Mucosa of descending colon (tissue), 3 donors: Measurements from ENCODE around the gene ESPN. TPM values are rescaled to one million over a fixed set of nuclear protein-coding genes. Genes with fewer than 3 reads are reported as not detected.

Experiments
- ATAC-seq: fragments of 200-7000 bp; cut with Tn5 transposase; one replicate; pipeline ENCODE4 v1.9.1; 2020; ENCODE audit warnings: mild to moderate bottlenecking, moderate library complexity
- DNase-seq, 3 donors: peaks; one replicate each; pipeline ENCODE4 v3.0.0-alpha.2; 2020
- H3K36me3 ChIP-seq: fragments of 200-600 bp; one replicate; pipeline ENCODE4 v1.8.0; 2021; ENCODE audit warnings: low read depth, mild to moderate bottlenecking
- H3K4me1 ChIP-seq: fragments of 200-600 bp; one replicate; pipeline ENCODE4 v1.8.0; 2021; ENCODE audit warnings: low read depth, mild to moderate bottlenecking
- H3K4me3 ChIP-seq: fragments of 200-600 bp; one replicate; pipeline ENCODE4 v1.8.0; 2021; ENCODE audit warnings: mild to moderate bottlenecking
- H3K9me3 ChIP-seq: fragments of 200-600 bp; one replicate; pipeline ENCODE4 v1.8.0; 2021; ENCODE audit warnings: mild to moderate bottlenecking
- intact Hi-C, 2 donors: fragments of 100-400 bp; cut with DNase I in 1 of 2; cut with micrococcal nuclease in 1 of 2; formaldehyde crosslinking; loops; one replicate each; pipeline versions ENCODE4 v1.11.0 to v1.11.1; 2022; cut with DNase I, micrococcal nuclease
- total RNA-seq, 3 donors: library from RNA; stranded (reverse); fragmentation: NEBNext Ultra II Directional in 2 of 3; extraction: Animal tissue kit (Norgen Biotek cat#: 25700) in 2 of 3; gene quantifications; one replicate each; pipeline versions ENCODE4 v1.2.1 to v1.2.4, GENCODE V29; 2021 to 2023
- TF ChIP-seq, protein P1 (sequence below): fragments of 200-600 bp; IDR thresholded peaks from one replicate; pipeline ENCODE4 v1.8.0; 2022; ENCODE audit warnings: antibody characterized with exemption, mild to moderate bottlenecking
- donor health status: DM: no; HTN: no; CAD: no; lungs with moderate emphysema.
- donor health status: DM: no; HTN: no; CAD: no.
- donor health status: DM: no; HTN: yes; CAD: no.

The ESPN gene
- total RNA-seq, 3 donors from 2014 or later = 65.7 to 137 (median 124) TPM

- peak; percentile 55 for ATAC-seq
- TF ChIP-seq, protein P1, sequence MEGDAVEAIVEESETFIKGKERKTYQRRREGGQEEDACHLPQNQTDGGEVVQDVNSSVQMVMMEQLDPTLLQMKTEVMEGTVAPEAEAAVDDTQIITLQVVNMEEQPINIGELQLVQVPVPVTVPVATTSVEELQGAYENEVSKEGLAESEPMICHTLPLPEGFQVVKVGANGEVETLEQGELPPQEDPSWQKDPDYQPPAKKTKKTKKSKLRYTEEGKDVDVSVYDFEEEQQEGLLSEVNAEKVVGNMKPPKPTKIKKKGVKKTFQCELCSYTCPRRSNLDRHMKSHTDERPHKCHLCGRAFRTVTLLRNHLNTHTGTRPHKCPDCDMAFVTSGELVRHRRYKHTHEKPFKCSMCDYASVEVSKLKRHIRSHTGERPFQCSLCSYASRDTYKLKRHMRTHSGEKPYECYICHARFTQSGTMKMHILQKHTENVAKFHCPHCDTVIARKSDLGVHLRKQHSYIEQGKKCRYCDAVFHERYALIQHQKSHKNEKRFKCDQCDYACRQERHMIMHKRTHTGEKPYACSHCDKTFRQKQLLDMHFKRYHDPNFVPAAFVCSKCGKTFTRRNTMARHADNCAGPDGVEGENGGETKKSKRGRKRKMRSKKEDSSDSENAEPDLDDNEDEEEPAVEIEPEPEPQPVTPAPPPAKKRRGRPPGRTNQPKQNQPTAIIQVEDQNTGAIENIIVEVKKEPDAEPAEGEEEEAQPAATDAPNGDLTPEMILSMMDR = no peak
- peaks cover 8% of the 10 kb centered on the region for H3K4me1 ChIP-seq
- H3K9me3 ChIP-seq = no peaks in the 10 kb centered on the region
- DNase-seq = peak in 1 of 3 donors; percentile 2
- no peaks in the 10 kb centered on the region for H3K36me3 ChIP-seq
- intact Hi-C loops = loop anchor here (10.0 kb wide), 3 partner anchors 47 to 157 kb away; partner anchors contain the start of gene HES3 (in 1 of the 2)
- H3K4me3 ChIP-seq = no peak overlapping the region
Measured at GRCh38 chr1:6401673-6402072, 22.9 kb upstream of the ESPN start.

DNA sequence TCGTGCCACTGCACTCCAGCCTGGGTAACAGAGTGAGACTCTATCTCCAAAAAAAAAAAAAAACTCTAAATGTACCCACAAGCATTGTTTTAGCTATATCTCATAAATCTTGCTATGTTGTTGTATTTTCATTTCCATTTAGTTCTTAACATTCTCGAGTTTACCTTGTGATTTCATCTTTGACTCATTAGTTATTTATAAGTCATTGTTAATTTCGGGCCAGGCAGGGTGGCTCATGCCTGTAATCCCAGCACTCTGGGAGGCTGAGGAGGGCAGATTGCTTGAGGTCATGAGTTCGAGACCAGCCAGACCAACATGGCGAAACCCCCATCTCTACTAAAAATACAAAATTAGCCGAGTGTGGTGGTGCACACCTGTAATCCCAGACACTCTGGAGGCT, 16.6 kb upstream of the ESPN start:
- no peak overlapping the region for H3K4me3 ChIP-seq
- ATAC-seq = no peak
- H3K36me3 ChIP-seq = no peaks in the 10 kb centered on the region
- peaks cover 13% of the 10 kb centered on the region for H3K4me1 ChIP-seq
- TF ChIP-seq, protein P1 = no peak
- no peak for DNase-seq
- intact Hi-C loops = loop anchor here (10.0 kb wide), 3 partner anchors 53 to 163 kb away; partner anchors contain the start of gene HES3 (in 1 of the 2)
- H3K9me3 ChIP-seq = no peaks in the 10 kb centered on the region

GRCh38 chr1:6409053-6409452, 15.5 kb upstream of the ESPN start:
- no peaks in the 10 kb centered on the region for H3K9me3 ChIP-seq
- TF ChIP-seq, protein P1 = no peak
- DNase-seq (no peak), ATAC-seq (peak; percentile 59)
- intact Hi-C loops = loop anchor here (10.0 kb wide), 3 partner anchors 54 to 164 kb away; partner anchors contain the start of gene HES3 (in 1 of the 2)
- no peak overlapping the region for H3K4me3 ChIP-seq
- H3K4me1 ChIP-seq = peaks cover 18% of the 10 kb centered on the region
- no peaks in the 10 kb centered on the region for H3K36me3 ChIP-seq

DNA sequence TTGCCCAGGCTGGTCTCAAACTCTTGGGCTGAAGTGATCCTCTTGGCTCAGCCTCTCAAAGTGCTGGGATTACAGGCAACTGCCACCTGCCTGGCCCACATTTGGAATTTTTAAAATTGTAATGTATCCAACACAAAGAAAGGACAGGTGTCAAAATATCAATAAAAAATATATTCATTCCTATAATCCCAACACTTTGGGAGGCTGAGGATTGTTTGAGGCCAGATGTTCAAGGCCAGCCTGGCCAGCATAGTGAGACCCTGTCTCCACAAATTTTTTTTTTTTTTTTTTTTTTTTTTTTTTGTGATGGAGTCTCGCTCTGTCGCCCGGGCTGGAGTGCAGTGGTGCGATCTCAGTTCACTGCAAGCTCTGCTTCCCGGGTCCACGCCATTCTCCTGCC, 14.8 kb upstream of the ESPN start:
- Histone ChIP-seq H3K36me3 (no peaks in the 10 kb centered on the region), H3K4me3 (no peak overlapping the region), H3K9me3 (no peaks in the 10 kb centered on the region), H3K4me1 (peaks cover 16% of the 10 kb centered on the region)
- TF ChIP-seq, protein P1 = no peak
- intact Hi-C loops = loop anchor here (10.0 kb wide), 3 partner anchors 55 to 165 kb away; partner anchors contain the start of gene HES3 (in 1 of the 2)
- no peak for DNase-seq
- no peak for ATAC-seq

DNA sequence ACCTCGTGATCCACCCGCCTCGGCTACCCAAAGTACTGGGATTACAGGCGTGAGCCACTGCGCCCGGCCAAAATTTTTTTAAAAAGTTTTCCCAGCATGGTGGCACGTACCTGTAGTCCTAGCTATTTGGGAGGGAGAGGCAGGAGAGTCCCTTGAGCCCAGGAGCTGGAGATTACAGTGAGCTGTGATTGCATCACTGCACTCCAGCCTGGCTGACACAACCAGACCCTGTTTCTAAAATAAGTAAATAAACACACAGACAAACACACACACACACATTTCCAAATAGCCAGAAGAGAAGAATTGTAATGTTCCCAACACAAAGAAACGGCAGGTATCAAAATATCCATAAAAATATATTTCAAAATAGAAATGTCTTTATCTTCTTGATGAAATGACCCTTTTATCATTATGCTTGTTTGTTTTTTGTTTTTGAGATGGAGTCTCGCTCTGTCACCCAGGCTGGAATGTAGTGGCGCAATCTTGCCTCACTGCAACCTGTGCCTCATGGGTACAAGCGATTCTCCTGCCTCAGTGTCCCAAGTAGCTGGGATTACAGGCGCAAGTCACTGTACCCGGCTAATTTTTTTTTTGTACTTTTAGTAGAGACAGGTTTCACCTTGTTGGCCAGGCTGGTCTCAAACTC, 14.2 kb upstream of the ESPN start:
- H3K4me1 ChIP-seq = peaks cover 19% of the 10 kb centered on the region
- intact Hi-C loops = no loop called here
- no peak overlapping the region for H3K4me3 ChIP-seq
- DNase-seq (no peak), ATAC-seq (no peak)
- H3K9me3 ChIP-seq = no peaks in the 10 kb centered on the region
- TF ChIP-seq, protein P1 = no peak
- H3K36me3 ChIP-seq = no peaks in the 10 kb centered on the region
